Stimulated activated CD4-positive, alpha-beta T cell treated with anti-CD3 and anti-CD28 coated beads, Interleukin-2, amount 100 ng/mL, for 4 hours (primary cell): ENCODE results near the gene ARF5.
"Not testable (repeated sequence)": the region's sequence is repeated elsewhere in the genome, so short reads cannot be mapped to it uniquely, and the experiment has no call there.

ENCODE experiments used
- DNase-seq: peaks from one replicate; pipeline ENCODE4 v3.0.0-alpha.2; 2020; ENCODE audit warnings: low read depth

Gene ARF5

DNA sequence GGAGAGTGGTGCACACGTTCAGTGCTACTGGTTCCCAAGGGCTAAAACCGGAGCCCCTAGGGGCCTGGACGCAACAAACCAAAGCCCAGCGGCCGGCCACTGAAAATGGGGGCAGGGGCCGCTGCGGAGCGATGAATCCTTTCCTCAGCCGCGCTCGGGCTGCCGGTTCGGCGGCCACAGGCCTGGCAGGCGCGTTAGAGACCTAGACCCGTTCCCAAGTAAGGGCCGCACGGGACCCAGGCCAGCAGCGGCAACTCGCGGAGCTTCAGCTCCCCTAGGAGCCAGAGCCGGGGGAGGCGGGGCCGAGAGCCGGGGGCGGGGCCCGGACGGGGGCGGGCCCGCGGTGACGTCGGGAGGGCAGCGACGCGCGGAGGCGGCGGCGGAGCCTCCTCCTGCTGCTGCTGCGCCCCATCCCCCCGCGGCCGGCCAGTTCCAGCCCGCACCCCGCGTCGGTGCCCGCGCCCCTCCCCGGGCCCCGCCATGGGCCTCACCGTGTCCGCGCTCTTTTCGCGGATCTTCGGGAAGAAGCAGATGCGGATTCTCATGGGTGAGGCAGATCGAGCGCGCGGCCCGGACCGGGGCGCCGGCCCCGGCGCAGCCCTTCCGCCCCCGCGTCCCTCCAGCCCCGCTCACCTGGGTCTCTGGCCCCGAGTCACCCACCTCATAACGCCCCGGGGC lies at the start of gene ARF5:
Gene ARF5 (plus strand): TSS at position 393 of the 678 bp plus-strand sequence. CDS start 88 bp downstream, at position 481.
- peak; percentile 83 for DNase-seq

- no peak for DNase-seq
Measured at GRCh38 chr7:127539116-127539515, 49.1 kb upstream of the ARF5 start.

DNA sequence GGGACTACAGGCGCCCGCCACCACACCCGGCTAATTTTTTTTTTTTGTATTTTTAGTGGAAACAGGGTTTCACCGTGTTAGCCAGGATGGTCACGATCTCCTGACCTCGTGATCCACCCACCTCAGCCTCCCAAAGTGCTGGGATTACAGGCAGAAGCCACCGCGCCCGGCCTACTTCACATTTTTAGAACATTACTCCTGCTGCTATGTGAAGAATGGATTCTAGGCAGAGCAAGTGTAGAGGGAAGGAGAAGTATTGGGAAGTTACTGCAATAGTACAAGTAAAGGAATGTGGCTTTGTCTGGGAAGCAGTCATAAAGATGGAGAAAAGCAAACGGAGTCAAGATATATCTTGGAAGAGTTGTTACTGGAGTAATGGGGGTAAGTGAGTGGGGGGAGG lies 47.8 kb upstream of the ARF5 start:
- not testable (repeated sequence) for DNase-seq

GRCh38 chr7:127541548-127541947 lies 46.7 kb upstream of the ARF5 start:
- DNase-seq = no peak

GRCh38 chr7:127546313-127546712 lies 41.9 kb upstream of the ARF5 start:
- no peak for DNase-seq

- DNase-seq = no peak
Measured at GRCh38 chr7:127550247-127550646, 38.0 kb upstream of the ARF5 start.

DNA sequence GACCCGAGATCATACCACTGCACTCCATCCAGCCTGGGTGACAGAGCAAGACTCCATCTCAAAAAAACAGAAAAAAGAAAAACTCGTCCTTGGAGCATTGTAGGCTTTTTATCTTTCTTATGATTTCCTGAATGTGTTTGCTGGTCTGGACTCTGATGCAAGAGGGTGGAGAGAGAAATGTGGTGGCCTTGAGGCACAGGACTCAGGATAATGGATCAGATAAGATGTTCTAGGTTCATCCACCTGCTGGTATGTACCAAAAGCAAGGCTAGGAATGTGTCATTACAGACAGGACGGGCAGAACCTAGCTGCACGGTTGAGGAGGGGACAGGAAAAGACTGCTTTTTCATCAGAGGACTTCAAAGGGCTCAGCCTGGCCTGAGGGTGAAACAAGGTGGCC lies 36.3 kb upstream of the ARF5 start:
- DNase-seq = no peak

DNA sequence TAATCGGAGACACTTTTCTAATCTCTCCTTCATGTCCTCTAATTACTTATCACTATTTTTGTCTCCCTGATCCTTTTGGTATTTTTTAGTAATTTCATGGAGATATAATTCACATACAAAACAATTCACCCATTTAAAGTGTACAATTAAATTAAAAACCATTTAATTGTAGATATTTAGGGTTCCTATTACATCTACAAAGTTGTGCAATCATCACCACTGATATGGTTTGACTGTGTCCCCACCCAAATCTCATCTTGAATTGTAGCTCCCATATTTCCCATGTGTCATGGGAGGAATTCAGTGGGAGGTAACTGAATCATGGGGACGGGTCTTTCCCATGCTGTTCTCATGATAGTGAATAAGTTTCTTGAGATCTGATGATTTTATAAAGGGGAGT lies 31.8 kb upstream of the ARF5 start:
- no peak for DNase-seq

GRCh38 chr7:127557803-127558202 lies 30.4 kb upstream of the ARF5 start:
- no peak for DNase-seq

DNA sequence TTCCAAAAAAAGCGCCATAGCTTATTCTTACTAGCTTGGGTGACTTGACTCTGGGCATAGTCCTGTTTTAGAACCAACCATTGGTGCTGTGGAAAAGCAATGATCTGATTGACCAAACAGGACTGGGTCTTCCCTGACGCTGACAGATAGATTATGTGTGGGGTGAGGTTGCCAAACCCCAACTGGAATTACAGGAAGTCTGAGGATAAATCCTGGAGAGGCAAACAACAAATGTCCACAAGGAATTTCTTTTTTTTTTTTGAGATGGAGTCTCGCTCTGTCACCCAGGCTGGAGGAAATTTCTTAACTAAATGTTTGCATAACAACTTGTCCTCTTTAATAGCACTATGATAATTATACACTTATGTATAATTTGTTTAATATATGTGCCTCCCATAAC lies 22.0 kb upstream of the ARF5 start:
- DNase-seq = no peak

DNA sequence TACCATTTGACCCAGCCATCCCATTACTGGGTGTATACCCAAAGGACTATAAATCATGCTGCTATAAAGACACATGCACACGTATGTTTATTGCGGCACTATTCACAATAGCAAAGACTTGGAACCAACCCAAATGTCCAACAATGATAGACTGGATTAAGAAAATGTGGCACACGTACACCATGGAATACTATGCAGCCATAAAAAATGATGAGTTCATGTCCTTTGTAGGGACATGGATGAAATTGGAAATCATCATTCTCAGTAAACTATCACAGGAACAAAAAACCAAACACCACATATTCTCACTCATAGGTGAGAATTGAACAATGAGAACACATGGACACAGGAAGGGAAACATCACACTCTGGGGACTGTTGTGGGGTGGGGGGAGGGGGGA lies 20.2 kb upstream of the ARF5 start:
- not testable (repeated sequence) for DNase-seq

DNA sequence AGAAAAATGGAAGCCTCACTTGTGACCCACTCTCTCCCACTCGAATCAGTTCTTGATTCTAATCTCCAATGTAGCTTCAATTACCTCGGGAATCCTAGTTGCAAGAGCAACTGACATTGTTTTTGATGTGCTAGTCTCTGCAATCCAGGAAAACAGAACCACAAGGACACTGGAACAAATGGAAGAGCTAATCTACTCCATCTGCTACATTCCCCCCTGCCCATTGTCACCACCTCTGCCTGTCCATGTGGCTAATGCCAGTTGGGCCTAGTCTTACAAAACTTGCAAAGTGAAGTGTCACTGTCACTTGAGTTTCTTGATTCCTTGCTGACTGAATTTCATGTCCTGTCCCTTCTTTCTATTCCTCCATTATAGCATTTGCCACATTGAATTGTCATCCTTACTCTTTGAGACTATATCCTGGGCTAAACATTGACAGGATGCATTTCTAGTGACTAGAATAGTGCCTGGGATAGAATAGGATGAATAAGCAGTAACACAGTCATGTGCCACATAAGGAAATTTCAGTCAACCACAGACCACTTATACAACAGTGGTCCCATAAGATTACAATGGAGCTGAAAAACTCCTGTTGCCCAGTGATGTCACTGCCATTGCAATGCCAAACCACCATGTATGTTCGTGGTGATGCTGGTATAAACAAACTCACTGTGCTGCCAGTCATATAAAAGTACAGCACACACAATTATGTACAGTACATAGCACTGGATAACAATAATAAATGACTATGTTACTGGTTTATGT lies 16.3 kb upstream of the ARF5 start:
- DNase-seq = no peak

DNA sequence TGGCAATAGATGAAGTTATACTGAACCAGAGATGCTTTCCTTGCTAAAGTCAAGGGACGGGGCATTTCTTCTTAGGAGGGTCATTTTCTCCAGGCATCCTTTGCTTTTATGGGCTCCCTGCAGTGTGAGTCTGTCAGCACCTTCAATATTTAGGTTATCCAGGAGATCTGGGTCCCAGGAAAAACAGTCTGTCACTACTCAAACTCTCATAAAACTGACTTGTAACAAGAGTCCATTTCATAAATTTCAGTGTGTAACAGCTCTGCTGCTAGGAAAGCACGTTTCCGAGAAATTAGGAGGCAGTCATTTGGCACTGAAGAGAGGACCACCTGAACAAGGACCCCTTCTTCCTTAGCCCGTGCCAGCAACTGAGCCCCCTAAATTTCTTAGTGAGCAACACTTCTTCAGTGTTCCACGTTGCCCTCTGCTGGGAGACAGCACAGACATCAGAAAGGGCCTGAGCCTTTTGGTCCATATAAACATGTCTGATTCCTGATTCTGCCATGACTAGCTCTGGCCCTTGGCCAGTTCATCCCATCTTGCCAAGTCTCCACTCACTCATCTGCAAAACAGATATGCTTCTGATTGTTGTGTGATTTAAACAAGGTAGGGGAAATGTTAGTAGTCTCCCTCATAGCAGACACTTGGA lies 10.1 kb upstream of the ARF5 start:
- no peak for DNase-seq

GRCh38 chr7:127578711-127579275 lies 9.4 kb upstream of the ARF5 start:
- no peak for DNase-seq

GRCh38 chr7:127580612-127581011 lies 7.6 kb upstream of the ARF5 start:
- no peak for DNase-seq

DNA sequence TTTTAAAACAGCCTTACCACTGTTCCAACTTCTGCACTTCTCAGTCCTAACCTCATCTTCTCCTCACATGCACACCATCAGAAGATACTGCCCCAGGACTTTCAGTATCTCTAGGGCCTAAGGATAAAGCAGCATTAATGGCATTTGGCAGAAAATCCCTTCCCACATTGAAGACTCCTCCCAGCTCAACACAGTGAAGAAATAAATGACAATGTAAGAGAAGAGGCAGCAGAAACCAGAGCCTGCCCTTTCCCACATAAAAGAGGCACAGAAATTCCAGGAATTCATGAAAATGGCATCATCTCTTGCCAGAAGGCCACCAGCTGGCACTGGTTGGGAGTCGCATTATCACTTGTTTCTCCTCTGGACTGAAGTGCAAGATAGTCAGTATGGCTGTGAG lies 6.5 kb upstream of the ARF5 start:
- no peak for DNase-seq

GRCh38 chr7:127582361-127582760 lies 5.8 kb upstream of the ARF5 start:
- DNase-seq = no peak

DNA sequence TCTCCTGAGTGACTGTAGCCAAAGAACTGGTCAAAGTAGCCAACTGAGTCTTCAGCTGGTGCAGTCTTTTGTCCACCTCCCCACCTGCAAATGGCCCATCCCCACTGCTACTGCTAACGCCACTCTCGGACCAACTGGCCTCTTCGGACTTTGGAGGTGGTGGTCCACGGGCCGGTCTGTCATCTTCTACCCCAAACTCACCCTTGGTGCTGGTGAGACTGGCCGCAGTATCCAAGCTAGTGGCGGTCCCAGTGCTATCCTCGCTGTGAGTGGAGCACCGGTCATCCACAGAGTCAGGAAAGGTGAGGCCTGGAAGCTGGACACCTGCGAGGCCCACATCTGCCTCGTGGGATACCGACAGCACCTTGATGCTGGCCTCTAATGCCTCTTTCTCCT lies 3.6 kb upstream of the ARF5 start:
- DNase-seq = no peak

DNA sequence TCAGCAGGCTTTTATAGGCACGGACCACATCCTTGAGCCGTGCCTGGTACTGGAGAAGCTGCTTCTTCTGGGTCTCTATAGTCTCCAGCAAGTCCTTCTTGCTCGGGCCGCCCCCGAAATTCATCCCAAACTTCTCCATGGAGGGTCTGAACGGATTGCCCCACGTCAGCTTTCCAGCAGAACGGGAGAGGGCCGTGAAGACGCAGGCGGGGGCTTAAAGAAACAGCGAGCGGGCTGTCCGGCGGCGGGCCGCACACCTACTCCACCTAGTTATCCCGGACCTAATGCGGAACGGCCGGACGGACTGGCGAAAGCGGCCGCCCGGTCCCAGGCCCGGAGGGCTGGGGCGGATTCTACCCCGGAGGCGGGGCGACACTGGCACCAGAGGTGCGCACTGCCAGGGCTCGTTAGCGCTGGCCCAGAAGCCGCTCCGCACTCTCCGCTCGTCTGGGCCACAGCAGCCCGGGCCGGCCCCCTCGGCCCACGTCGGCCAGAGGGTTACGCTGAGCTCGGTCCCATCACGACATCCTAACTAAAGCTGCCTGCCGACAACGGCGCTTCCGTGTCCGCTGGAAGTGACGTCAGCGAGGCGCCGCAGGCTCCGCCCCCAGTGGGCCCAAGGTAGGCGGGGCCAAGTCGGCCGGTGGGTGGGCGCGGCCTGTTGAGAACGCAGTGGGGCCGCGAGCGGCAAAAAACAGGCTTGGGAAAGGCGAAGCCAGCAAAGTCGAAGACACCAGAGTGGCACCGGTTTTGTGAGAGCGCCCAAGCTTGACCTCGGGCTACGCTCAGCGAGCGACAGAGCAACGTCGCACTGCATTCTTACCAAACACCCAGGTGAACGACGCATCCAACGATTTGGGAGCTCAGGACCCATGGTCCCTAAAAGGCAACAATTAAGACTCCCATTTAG lies 2.9 kb upstream of the ARF5 start, which contains the start of gene GCC1:
Gene GCC1 (minus strand): TSS at position 553 of the 910 bp plus-strand sequence. CDS start 414 bp downstream, at position 139.
- peak; percentile 89 for DNase-seq

- no peak for DNase-seq
Measured at GRCh38 chr7:127586346-127586745, 1.9 kb upstream of the ARF5 start.

GRCh38 chr7:127587663-127588018 lies 570 bp upstream of the ARF5 start:
- no peak for DNase-seq
